HG02642 (cell line): ENCODE results near the gene TMEM191C.
"Not testable (repeated sequence)": the region's sequence is repeated elsewhere in the genome, so short reads cannot be mapped to it uniquely, and the experiment has no call there.

Experiments used
- ATAC-seq: cut with Tn5 transposase; IDR thresholded peaks from one replicate; pipeline ENCODE4 v1.9.1; 2021; ENCODE audit warnings: mild to moderate bottlenecking; ENCODE audit not compliant: unreplicated experiment, poor library complexity

The TMEM191C gene

GRCh38 chr22:21467337-21468193 is at the start of gene TMEM191C:
Gene TMEM191C (plus strand): TSS chr22:21467387. CDS start chr22:21467460, 73 bp downstream.
- ATAC-seq, result peak; percentile 5

- ATAC-seq, result peak; percentile 32
Measured at GRCh38 chr22:21417853-21418252, 49.3 kb upstream of the TMEM191C start.

- not testable (repeated sequence) for ATAC-seq
Measured at GRCh38 chr22:21418974-21419638, 48.1 kb upstream of the TMEM191C start.

- not testable (repeated sequence) for ATAC-seq
Measured at GRCh38 chr22:21420180-21420763, 46.9 kb upstream of the TMEM191C start.

GRCh38 chr22:21424084-21424709 is 43.0 kb upstream of the TMEM191C start:
- ATAC-seq, result not testable (repeated sequence)

- not testable (repeated sequence) for ATAC-seq
Measured at GRCh38 chr22:21434378-21435233, 32.6 kb upstream of the TMEM191C start.

GRCh38 chr22:21435998-21436810 is 31.0 kb upstream of the TMEM191C start:
- not testable (repeated sequence) for ATAC-seq

GRCh38 chr22:21438013-21438412 is 29.2 kb upstream of the TMEM191C start:
- not testable (repeated sequence) for ATAC-seq

GRCh38 chr22:21440018-21440636 is 27.1 kb upstream of the TMEM191C start:
- ATAC-seq, result not testable (repeated sequence)

GRCh38 chr22:21440676-21441075 is 26.5 kb upstream of the TMEM191C start:
- not testable (repeated sequence) for ATAC-seq

- not testable (repeated sequence) for ATAC-seq
Measured at GRCh38 chr22:21441170-21441569, 26.0 kb upstream of the TMEM191C start.

- not testable (repeated sequence) for ATAC-seq
Measured at GRCh38 chr22:21442123-21442522, 25.1 kb upstream of the TMEM191C start.

- ATAC-seq, result not testable (repeated sequence)
Measured at GRCh38 chr22:21442646-21443045, 24.5 kb upstream of the TMEM191C start.

GRCh38 chr22:21443057-21443734 is 24.0 kb upstream of the TMEM191C start:
- ATAC-seq, result no peak

GRCh38 chr22:21443735-21444421 is 23.3 kb upstream of the TMEM191C start:
- no peak for ATAC-seq

- ATAC-seq, result no peak
Measured at GRCh38 chr22:21444701-21445436, 22.3 kb upstream of the TMEM191C start.
